ENCODE results near the gene PPP1R7. TPM values are rescaled to one million over a fixed set of nuclear protein-coding genes. Genes with fewer than 3 reads are reported as not detected.

The PPP1R7 gene
- total RNA-seq, 1 donor from 2014 or later = 57.7 TPM

DNA sequence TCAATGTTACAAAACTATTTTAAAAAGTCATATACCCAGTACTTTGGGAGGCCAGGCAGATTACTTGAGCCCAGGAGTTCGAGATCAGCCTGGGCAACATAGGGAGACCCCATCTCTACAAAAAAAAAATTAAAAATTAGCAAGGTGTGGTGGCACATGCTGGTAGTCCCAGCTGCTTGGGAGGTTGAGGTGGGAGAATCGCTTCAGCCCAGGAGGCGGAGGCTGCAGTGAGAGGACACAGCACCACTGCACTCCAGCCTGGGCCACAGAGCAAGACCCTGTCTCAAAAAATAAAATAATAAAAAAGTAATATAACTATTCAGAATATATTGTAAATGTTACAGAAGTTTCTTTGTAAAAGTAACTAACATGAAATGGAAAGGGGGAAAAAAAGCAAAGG, 2.9 kb upstream of the PPP1R7 start:
- TF ChIP-seq, protein P1, sequence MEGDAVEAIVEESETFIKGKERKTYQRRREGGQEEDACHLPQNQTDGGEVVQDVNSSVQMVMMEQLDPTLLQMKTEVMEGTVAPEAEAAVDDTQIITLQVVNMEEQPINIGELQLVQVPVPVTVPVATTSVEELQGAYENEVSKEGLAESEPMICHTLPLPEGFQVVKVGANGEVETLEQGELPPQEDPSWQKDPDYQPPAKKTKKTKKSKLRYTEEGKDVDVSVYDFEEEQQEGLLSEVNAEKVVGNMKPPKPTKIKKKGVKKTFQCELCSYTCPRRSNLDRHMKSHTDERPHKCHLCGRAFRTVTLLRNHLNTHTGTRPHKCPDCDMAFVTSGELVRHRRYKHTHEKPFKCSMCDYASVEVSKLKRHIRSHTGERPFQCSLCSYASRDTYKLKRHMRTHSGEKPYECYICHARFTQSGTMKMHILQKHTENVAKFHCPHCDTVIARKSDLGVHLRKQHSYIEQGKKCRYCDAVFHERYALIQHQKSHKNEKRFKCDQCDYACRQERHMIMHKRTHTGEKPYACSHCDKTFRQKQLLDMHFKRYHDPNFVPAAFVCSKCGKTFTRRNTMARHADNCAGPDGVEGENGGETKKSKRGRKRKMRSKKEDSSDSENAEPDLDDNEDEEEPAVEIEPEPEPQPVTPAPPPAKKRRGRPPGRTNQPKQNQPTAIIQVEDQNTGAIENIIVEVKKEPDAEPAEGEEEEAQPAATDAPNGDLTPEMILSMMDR (conservative IDR thresholded peaks at IDR 0.05; ENCODE audit: low read depth, low read length) = no peak
- DNase-seq (ENCODE audit: low read depth) = no peak

DNA sequence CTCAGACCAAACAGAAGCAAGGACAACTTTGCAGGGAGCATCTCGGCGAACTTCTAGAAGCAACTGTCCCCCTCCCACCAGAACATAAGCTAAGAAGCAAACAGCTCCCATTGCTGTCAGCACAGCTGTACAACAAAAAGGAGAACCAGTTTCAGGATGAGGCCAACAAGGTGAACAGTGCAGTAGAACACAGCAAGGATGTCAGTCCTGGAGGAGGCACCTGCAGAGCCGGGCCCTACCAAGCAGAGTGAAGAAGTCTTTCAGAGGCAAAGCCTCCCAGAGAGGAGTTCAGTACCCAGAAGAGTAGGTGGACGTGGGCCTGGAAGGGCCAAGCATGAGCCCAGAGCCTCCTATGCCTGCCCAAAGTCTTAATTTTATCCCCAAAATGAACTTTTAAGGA, 2.0 kb upstream of the PPP1R7 start:
- H3K4me3 ChIP-seq (ENCODE audit: low read depth, low read length) = peak overlapping the region; percentile 80
- no peak for DNase-seq (ENCODE audit: low read depth)
- TF ChIP-seq, protein P1 (conservative IDR thresholded peaks at IDR 0.05; ENCODE audit: low read depth, low read length) = no peak

More for the DNA sequence above, 2.9 kb upstream of the PPP1R7 start:
- H3K4me3 ChIP-seq (ENCODE audit: low read depth, low read length) = no peak overlapping the region

DNA sequence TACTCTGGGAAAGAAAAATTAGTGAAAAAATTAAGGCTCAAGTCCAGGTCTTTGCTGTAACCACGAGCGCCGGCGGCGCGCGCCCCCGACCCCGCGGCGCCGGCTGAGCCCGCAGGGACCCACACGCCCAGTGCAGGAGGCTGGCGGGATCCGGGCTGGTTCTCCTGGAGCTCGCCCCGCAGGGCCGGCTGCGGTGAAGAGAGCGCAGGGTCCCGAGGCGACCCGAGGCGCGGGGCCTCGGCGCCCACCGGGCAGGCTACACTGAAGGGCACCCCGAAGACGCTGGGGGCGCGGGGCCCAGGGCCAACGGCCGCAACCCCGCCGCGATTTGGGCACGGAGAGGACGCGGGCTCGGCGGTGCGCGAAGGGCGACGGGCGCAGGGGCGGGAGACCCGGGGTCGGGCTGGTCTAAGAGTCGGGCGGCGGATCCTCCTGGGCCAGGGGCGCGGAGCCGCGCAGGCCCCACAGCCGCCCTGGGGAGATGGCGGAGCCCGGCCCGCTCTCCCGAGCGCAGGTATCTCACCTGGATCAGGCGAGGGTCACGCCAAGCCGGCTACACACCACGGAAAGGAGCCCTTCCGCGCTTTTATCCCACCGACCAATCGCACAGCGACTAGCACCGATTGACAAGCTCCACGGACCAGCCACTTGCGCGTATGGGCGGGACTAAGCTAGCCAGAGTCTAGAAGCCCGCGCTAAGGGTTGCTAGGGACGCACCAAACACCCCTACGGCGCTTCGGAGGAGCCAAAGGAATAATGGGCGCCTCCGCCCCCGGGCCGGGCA, 1.2 kb upstream of the PPP1R7 start, which contains the start of gene PASK:
TSS of gene PASK (minus strand) at position 582 of the 784 bp plus-strand sequence. CDS start 6,440 bp downstream, outside the sequence.
- DNase-seq (ENCODE audit: low read depth) = peak; percentile 69
- TF ChIP-seq, protein P1 (conservative IDR thresholded peaks at IDR 0.05; ENCODE audit: low read depth, low read length) = no peak

DNA sequence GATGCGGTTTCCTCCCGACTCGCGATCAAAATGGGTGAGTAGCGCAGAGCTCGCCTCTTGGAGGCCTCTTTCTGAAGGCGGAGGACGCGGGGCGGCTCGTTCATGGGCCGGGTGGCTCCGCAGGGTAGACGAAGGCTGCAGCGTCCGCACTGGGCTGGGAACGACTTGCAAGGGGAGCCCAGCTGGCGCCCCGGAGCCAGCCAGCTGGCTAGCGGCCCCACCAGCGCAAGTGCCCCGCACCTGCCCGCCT, 667 bp upstream of the PPP1R7 start:
- H3K4me3 ChIP-seq (ENCODE audit: low read depth, low read length) = peak overlapping the region; percentile 80
- TF ChIP-seq, protein P1 (conservative IDR thresholded peaks at IDR 0.05; ENCODE audit: low read depth, low read length) = no peak
- DNase-seq (ENCODE audit: low read depth) = no peak

More for the DNA sequence above, 1.2 kb upstream of the PPP1R7 start, which contains the start of gene PASK:
- H3K4me3 ChIP-seq (ENCODE audit: low read depth, low read length) = peak within 1 kb of the TSS; percentile 80

DNA sequence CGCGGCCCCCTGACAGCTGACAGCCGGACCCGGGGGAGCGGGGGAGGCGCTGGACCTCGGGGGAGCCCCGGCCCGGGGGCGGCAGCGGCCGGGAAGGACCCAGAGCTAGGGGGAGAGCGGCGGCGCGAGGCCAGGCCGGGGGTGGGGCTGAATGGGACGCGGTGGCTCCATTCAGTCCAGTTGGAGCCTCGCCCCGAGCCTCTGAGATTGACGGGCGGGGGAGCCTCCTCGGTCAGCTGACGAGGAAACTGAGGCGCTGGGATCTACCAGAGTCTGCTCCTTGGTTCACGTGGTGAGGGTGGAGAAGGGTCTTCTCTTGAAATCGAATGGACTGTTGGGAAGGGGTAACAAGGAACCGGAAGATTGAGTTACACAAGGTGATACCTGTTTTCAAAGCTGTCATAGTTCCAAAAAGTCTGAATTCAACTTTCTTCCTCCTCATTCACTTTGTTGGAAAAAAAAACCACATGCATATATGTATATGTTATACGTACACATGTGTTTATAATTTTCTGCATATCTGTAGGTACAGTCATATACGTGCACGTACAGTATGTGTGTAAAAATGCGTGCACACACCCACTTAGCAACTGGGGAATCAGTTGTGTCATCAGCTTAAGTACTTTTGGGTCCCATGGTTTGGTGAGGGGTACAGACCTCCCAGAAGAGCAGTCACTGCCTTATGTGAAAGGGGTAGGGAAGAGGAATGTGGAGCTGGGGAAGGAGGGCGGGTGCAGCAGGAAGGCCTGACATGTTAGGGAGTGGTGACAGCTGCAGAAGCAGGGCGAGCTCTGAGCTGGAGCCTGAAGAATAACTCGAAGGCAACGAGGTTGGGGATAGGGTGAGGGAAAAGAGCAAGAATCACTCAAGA, 628 bp downstream of the PPP1R7 start:
- H3K4me3 ChIP-seq (ENCODE audit: low read depth, low read length) = peak overlapping the region; percentile 80
- DNase-seq (ENCODE audit: low read depth) = no peak
- TF ChIP-seq, protein P1 (conservative IDR thresholded peaks at IDR 0.05; ENCODE audit: low read depth, low read length) = no peak

DNA sequence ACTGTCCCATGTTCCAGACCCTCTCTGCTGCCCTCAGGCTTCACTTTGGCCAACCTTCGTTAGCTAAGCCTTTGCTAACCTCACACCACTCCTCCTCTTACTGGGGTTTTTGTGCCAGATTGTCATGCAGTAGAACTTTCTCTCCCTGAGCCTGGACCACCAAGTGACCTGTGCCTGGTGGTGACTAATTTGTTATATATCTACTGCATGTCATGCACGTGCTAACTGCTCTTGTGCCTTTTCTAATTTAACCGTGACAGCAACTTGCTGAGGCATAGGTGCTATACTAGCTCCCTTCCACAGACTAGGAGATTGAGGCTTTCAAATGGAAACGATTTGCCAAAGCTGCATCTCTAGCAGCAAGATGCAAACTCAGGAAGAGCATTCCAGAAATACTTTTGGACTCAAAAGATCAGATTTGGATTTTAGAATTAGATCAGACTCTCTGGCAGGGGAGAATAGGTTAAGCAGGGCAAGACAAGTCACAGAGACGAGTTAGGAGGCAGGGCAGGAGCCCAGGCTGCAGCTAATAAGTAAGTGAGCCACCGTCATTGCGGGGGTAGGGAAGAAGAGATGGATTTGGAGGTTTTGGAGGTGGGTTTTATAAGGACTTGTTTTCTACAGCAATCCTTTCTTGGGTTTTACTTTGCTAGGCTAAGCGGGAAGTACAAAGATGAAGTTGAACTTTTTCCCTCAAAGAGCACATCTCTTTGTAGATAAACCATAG, 1.8 kb downstream of the PPP1R7 start:
- TF ChIP-seq, protein P1 (conservative IDR thresholded peaks at IDR 0.05; ENCODE audit: low read depth, low read length) = no peak
- DNase-seq (ENCODE audit: low read depth) = no peak
- no peak overlapping the region for H3K4me3 ChIP-seq (ENCODE audit: low read depth, low read length)

Data from epithelial cell of proximal tubule (primary cell).